HCT116 (cell line): ENCODE data around the gene CDH13. TPM values are rescaled to one million over a fixed set of nuclear protein-coding genes. Genes with fewer than 3 reads are reported as not detected.

Experiments used
- ATAC-seq: fragments of 200-7000 bp; cut with Tn5 transposase; 2 replicates; pipeline ENCODE4 v1.9.1; 2020; ENCODE audit warnings: mild to moderate bottlenecking, moderate library complexity
- BruUV-seq: library from RNA; stranded (reverse); fragments of 400-500 nt; replicated peaks from 2 replicates; lab custom pipeline; 2021; lab: Mats Ljungman, UMichigan
- CTCF ChIA-PET: fragments of 300-600 bp; sonication (Branson Sonifier 250); formaldehyde crosslinking; loops from one replicate; lab custom pipeline; 2021; ENCODE audit warnings: antibody characterized with exemption; lab: Charles Lee
- POLR2A ChIA-PET: fragments of 300-600, 350-600 bp; sonication (Branson Sonifier 250); formaldehyde crosslinking; loops from one replicate; lab custom pipeline; 2021; ENCODE audit warnings: antibody characterized with exemption; lab: Charles Lee
- RAD21 ChIA-PET, 2 experiments: fragments of 300-600 bp; sonication (Branson Sonifier 250); formaldehyde crosslinking; loops; one replicate each; lab custom pipeline; 2023; ENCODE audit warnings: low total read pairs in 2 of 2; ENCODE audit not compliant: uncharacterized antibody in 2 of 2, unreplicated experiment in 2 of 2, low non-redundant PET in 1 of 2; lab: Charles Lee
- DNase-seq: peaks from one replicate; pipeline ENCODE4 v3.0.0-alpha.2; 2010; ENCODE audit warnings: low read depth, low spot score
- H2AFZ ChIP-seq: fragments of 200-600 bp; shearing (Covaris generic), sonication (generic); 2 replicates; pipeline ENCODE4 v1.6.1; 2017; ENCODE audit warnings: low read depth, mixed run types, mixed read lengths, antibody characterized with exemption, low read length; ENCODE audit not compliant: poor library complexity, severe bottlenecking
- H3K27ac ChIP-seq: 2 replicates; pipeline ENCODE4 v1.5.1; 2012; ENCODE audit warnings: low read depth, low read length
- H3K27me3 ChIP-seq: fragments of 200-600 bp; sonication (generic); 2 replicates; pipeline ENCODE4 v1.6.1; 2016; ENCODE audit warnings: mixed run types, low read length, mixed read lengths; ENCODE audit not compliant: insufficient read depth
- H3K36me3 ChIP-seq, 2 experiments: fragments of 200-500 bp in 1 of 2; fragments of 200-600 bp in 1 of 2; sonication (Bioruptor generic) in 1 of 2; sonication (generic) in 1 of 2; 2 replicates each; pipeline versions ENCODE4 v1.5.1 to v1.6.1; 2014 to 2016; ENCODE audit warnings: low read length in 2 of 2, inconsistent platforms in 1 of 2, mixed read lengths in 1 of 2, mixed run types in 1 of 2; ENCODE audit not compliant: insufficient read depth in 2 of 2, control insufficient read depth in 1 of 2
- H3K4me1 ChIP-seq, 2 experiments: fragments of 200-600 bp in 1 of 2; sonication (generic) in 1 of 2; 2 replicates each; pipeline versions ENCODE4 v1.5.1 to v1.6.1; 2012 to 2017; ENCODE audit warnings: low read length in 2 of 2, inconsistent platforms in 1 of 2, mild to moderate bottlenecking in 1 of 2, mixed read lengths in 1 of 2, mixed run types in 1 of 2, moderate library complexity in 1 of 2; ENCODE audit not compliant: insufficient read depth in 2 of 2, control insufficient read depth in 1 of 2
- H3K4me2 ChIP-seq: fragments of 200-600 bp; sonication (generic); 2 replicates; pipeline ENCODE4 v1.6.1; 2017; ENCODE audit warnings: mixed run types, low read length, mixed read lengths
- H3K4me3 ChIP-seq, 2 experiments: fragments of 200-600 bp in 1 of 2; sonication (generic) in 1 of 2; replicated peaks in 1 of 2; 2 replicates each; pipeline ENCODE4 v1.5.1; 2011 to 2016; ENCODE audit warnings: low read length in 2 of 2, control low read depth in 1 of 2, low read depth in 1 of 2, mild to moderate bottlenecking in 1 of 2, mixed read lengths in 1 of 2, mixed run types in 1 of 2
- H3K79me2 ChIP-seq: fragments of 200-600 bp; sonication (generic); 2 replicates; pipeline ENCODE4 v1.6.1; 2017; ENCODE audit warnings: mild to moderate bottlenecking, mixed run types, low read length, moderate library complexity, mixed read lengths; ENCODE audit not compliant: insufficient read depth
- H3K9ac ChIP-seq: fragments of 200-600 bp; sonication (generic); 2 replicates; pipeline ENCODE4 v1.6.1; 2016; ENCODE audit warnings: low read length, mixed read lengths
- H3K9me2 ChIP-seq: fragments of 200-600 bp; sonication (generic), shearing (Covaris generic); 2 replicates; pipeline ENCODE4 v1.6.1; 2017; ENCODE audit warnings: mixed run types, mild to moderate bottlenecking, moderate library complexity; ENCODE audit not compliant: insufficient read depth
- H3K9me3 ChIP-seq, 2 experiments: fragments of 200-500 bp in 1 of 2; fragments of 200-600 bp in 1 of 2; sonication (Bioruptor generic) in 1 of 2; sonication (generic) in 1 of 2; 2 replicates each; pipeline ENCODE4 v1.6.1; 2014 to 2017; ENCODE audit warnings: low read length in 2 of 2, mixed read lengths in 2 of 2, inconsistent platforms in 1 of 2, low read depth in 1 of 2, mild to moderate bottlenecking in 1 of 2, mixed run types in 1 of 2, moderate library complexity in 1 of 2; ENCODE audit not compliant: control insufficient read depth in 1 of 2, insufficient read depth in 1 of 2
- H4K20me1 ChIP-seq: fragments of 200-600 bp; sonication (generic), shearing (Covaris generic); 2 replicates; pipeline ENCODE4 v1.6.1; 2017; ENCODE audit warnings: mixed run types, mild to moderate bottlenecking, moderate library complexity; ENCODE audit not compliant: insufficient read depth
- CEBPB ChIP-seq: IDR thresholded peaks from 2 replicates; pipeline ENCODE4 v1.6.1; 2012; ENCODE audit warnings: low read depth
- CTCF ChIP-seq, 3 experiments: fragments of 200-600 bp in 1 of 3; sonication (generic) in 1 of 3; IDR thresholded peaks in 2 of 3; conservative IDR thresholded peaks in 1 of 3; 2 replicates each; pipeline ENCODE4 v1.5.1; 2012 to 2017; ENCODE audit warnings: low read depth in 2 of 3, low read length in 2 of 3, antibody characterized with exemption in 1 of 3, borderline replicate concordance in 1 of 3, control low read depth in 1 of 3, mild to moderate bottlenecking in 1 of 3, mixed read lengths in 1 of 3, mixed run types in 1 of 3, moderate library complexity in 1 of 3; ENCODE audit not compliant: insufficient read depth in 1 of 3
- ELF1 ChIP-seq: IDR thresholded peaks from 2 replicates; pipeline ENCODE4 v1.6.1; 2012; ENCODE audit warnings: low read depth, borderline replicate concordance
- EZH2 ChIP-seq: fragments of 200-600 bp; sonication (generic); IDR thresholded peaks from 2 replicates; pipeline ENCODE4 v1.6.1; 2017; ENCODE audit warnings: antibody characterized with exemption, mixed run types
- EZH2phosphoT487 ChIP-seq: fragments of 200-600 bp; IDR thresholded peaks from 2 replicates; pipeline ENCODE4 v1.6.1; 2018; ENCODE audit warnings: antibody characterized with exemption, borderline replicate concordance
- JUND ChIP-seq: IDR thresholded peaks from 2 replicates; pipeline ENCODE4 v1.6.1; 2012
- POLR2AphosphoS5 ChIP-seq: IDR thresholded peaks from 2 replicates; pipeline ENCODE4 v1.6.1; 2011; ENCODE audit warnings: mild to moderate bottlenecking, low read depth, low read length, moderate library complexity
- SP1 ChIP-seq: IDR thresholded peaks from 2 replicates; pipeline ENCODE4 v1.6.1; 2012; ENCODE audit warnings: low read depth
- SRF ChIP-seq: IDR thresholded peaks from 2 replicates; pipeline ENCODE4 v1.6.1; 2012; ENCODE audit warnings: low read depth
- TCF7L2 ChIP-seq: IDR thresholded peaks from 2 replicates; pipeline ENCODE4 v1.7.0; 2011; ENCODE audit warnings: borderline replicate concordance, inconsistent platforms; ENCODE audit not compliant: insufficient read depth, insufficient read length; ENCODE audit errors: extremely low read depth
- YY1 ChIP-seq: IDR thresholded peaks from 2 replicates; pipeline ENCODE4 v1.6.1; 2011; ENCODE audit warnings: low read length, low read depth, moderate library complexity, mild to moderate bottlenecking; ENCODE audit not compliant: insufficient replicate concordance; ENCODE audit errors: extremely low read depth
- ZNF274 ChIP-seq: fragments of 200-500 bp; sonication (Bioruptor generic); IDR thresholded peaks from 2 replicates; pipeline ENCODE4 v1.6.1; 2014; ENCODE audit warnings: mild to moderate bottlenecking, low read depth, low read length, inconsistent platforms
- intact Hi-C: fragments of 100-400 bp; cut with micrococcal nuclease; formaldehyde crosslinking; loops from 2 replicates; pipeline ENCODE4 v1.10.0; 2022
- total RNA-seq: library from RNA; stranded (reverse); gene quantifications from one replicate; pipeline ENCODE4 v1.2.1, GENCODE V29; 2021; ENCODE audit not compliant: unreplicated experiment

CDH13 gene
- total RNA-seq, 1 experiment from 2014 or later: not detected

- no peak overlapping the region for H3K4me2 ChIP-seq
- no peaks in the 10 kb centered on the region for H3K36me3 ChIP-seq
- no peaks in the 10 kb centered on the region for H3K4me1 ChIP-seq
- H3K27ac ChIP-seq: no peak overlapping the region
- no peaks in the 10 kb centered on the region for H3K9me3 ChIP-seq
- H3K4me3 ChIP-seq: no peak overlapping the region
- H4K20me1 ChIP-seq: no peaks in the 10 kb centered on the region
- TF ChIP-seq TCF7L2 (no peak), EZH2phosphoT487 (no peak), SRF (no peak), ELF1 (no peak), POLR2AphosphoS5 (no peak), JUND (no peak)
- no peaks in the 10 kb centered on the region for H3K9me2 ChIP-seq
- intact Hi-C loops: no loop called here
- ChIA-PET CTCF (no interaction called here), POLR2A (no interaction called here), RAD21 (no interaction called here)
- no peak overlapping the region for H3K9ac ChIP-seq
- H3K79me2 ChIP-seq: no peaks in the 10 kb centered on the region
- ATAC-seq (no peak), DNase-seq (no peak)
- peaks cover 62% of the 10 kb centered on the region for H3K27me3 ChIP-seq
- no peak overlapping the region for H2AFZ ChIP-seq
- BruUV-seq: no TSS peak
Observed at GRCh38 chr16:83779886-83780285, 1153.1 kb downstream of the CDH13 start.

- DNase-seq (no peak), ATAC-seq (no peak)
- Histone ChIP-seq H3K4me3 (no peak overlapping the region), H3K79me2 (no peaks in the 10 kb centered on the region), H3K9me2 (no peaks in the 10 kb centered on the region), H3K4me1 (no peaks in the 10 kb centered on the region), H3K9me3 (no peaks in the 10 kb centered on the region), H3K36me3 (no peaks in the 10 kb centered on the region), H3K27ac (no peak overlapping the region), H4K20me1 (no peaks in the 10 kb centered on the region), H3K4me2 (no peak overlapping the region), H3K9ac (no peak overlapping the region), H2AFZ (no peak overlapping the region), H3K27me3 (peaks cover 37% of the 10 kb centered on the region)
- intact Hi-C loops: no loop called here
- CTCF ChIA-PET: no interaction called here
- RAD21 ChIA-PET: no interaction called here
- TF ChIP-seq EZH2: no peak
- TF ChIP-seq CTCF (IDR thresholded peaks at IDR 0.05 in 2 of 3, conservative IDR thresholded peaks at IDR 0.05 in 1 of 3; ENCODE audit: borderline replicate concordance in 1 of 3, insufficient read depth in 1 of 3, low read depth in 2 of 3, low read length in 2 of 3): no peak
- no peak for TF ChIP-seq ZNF274
- no peak for TF ChIP-seq CEBPB
- TF ChIP-seq JUND: no peak
- no peak for TF ChIP-seq YY1
- TF ChIP-seq SP1: no peak
- no TSS peak for BruUV-seq
- POLR2A ChIA-PET: no interaction called here
Observed at GRCh38 chr16:83785455-83785854, 1158.7 kb downstream of the CDH13 start.
